Ishikawa (cell line): Measurements from ENCODE around the gene VIPAS39.

Source experiments
- CEBPB ChIP-seq: IDR thresholded peaks from 2 replicates; pipeline ENCODE4 v1.6.1; 2012
- CREB1 ChIP-seq: IDR thresholded peaks from 2 replicates; pipeline ENCODE4 v1.6.1; 2012; ENCODE audit warnings: low read depth
- EGR1 ChIP-seq: IDR thresholded peaks from 2 replicates; pipeline ENCODE4 v1.6.1; 2012
- EP300 ChIP-seq: IDR thresholded peaks from 2 replicates; pipeline ENCODE4 v1.6.1; 2012; ENCODE audit warnings: borderline replicate concordance
- FOXM1 ChIP-seq: IDR thresholded peaks from 2 replicates; pipeline ENCODE4 v1.6.1; 2012; ENCODE audit warnings: low read depth, borderline replicate concordance
- NFIC ChIP-seq: IDR thresholded peaks from 2 replicates; pipeline ENCODE4 v1.6.1; 2012
- RAD21 ChIP-seq: IDR thresholded peaks from 2 replicates; pipeline ENCODE4 v1.6.1; 2012; ENCODE audit warnings: low read depth
- REST ChIP-seq: IDR thresholded peaks from 2 replicates; pipeline ENCODE4 v1.6.1; 2012; ENCODE audit warnings: low read depth, mild to moderate bottlenecking
- TAF1 ChIP-seq: IDR thresholded peaks from 2 replicates; pipeline ENCODE4 v1.6.1; 2012; ENCODE audit warnings: low read depth, mild to moderate bottlenecking
- TCF12 ChIP-seq: IDR thresholded peaks from 2 replicates; pipeline ENCODE4 v1.6.1; 2012; ENCODE audit warnings: low read depth
- TEAD4 ChIP-seq: IDR thresholded peaks from 2 replicates; pipeline ENCODE4 v1.6.1; 2012
- YY1 ChIP-seq: IDR thresholded peaks from 2 replicates; pipeline ENCODE4 v1.6.1; 2012; ENCODE audit warnings: low read depth
- ZBTB7A ChIP-seq: IDR thresholded peaks from 2 replicates; pipeline ENCODE4 v1.6.1; 2012; ENCODE audit warnings: low read depth
- TF ChIP-seq, protein P1 (sequence below): IDR thresholded peaks from 2 replicates; pipeline ENCODE4 v1.6.1; 2012
- TF ChIP-seq, protein P2 (sequence below): IDR thresholded peaks from 2 replicates; pipeline ENCODE4 v1.6.1; 2012

Gene VIPAS39

DNA sequence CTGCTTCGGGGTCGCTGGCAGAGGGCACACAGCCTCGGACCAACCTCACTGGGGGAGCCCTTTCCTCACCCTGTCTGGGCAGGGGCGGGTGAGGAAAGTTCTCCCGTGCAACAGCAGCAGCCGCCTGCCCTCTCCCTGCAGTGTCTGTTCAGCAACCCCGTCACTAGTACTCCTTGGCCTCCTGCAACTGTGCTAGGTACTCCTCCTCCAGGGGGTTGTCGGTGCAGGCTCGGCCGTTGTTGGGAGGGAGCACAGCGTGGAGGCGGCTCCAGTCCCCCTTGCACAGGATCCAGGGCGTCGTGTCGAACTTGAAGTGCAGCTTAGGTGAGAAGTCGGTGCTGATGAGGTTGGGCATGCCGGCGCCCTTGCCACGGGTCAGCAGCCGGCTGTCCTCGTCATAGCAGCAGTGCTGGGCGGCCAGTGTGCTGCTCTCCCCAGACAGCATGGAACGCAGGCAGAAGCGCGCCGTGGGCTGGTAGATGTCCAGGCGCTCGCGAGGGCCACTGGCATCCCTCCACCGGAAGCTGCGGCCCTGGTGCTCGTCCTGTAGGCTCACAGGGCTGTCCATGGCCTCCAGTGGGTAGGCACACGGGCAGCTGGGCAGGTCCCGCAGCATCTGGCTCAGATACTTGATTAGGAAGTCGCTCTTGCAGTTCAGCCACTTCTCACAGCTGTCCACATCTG is 18.2 kb upstream of the VIPAS39 start:
- no peak for TF ChIP-seq NFIC
- TF ChIP-seq TAF1, result no peak
- no peak for TF ChIP-seq YY1
- TF ChIP-seq RAD21, result no peak
- TF ChIP-seq EP300, result no peak
- no peak for TF ChIP-seq CREB1
- no peak for TF ChIP-seq ZBTB7A
- no peak for TF ChIP-seq CEBPB
- TF ChIP-seq FOXM1, result no peak
- TF ChIP-seq TCF12, result no peak
- TF ChIP-seq, protein P1, sequence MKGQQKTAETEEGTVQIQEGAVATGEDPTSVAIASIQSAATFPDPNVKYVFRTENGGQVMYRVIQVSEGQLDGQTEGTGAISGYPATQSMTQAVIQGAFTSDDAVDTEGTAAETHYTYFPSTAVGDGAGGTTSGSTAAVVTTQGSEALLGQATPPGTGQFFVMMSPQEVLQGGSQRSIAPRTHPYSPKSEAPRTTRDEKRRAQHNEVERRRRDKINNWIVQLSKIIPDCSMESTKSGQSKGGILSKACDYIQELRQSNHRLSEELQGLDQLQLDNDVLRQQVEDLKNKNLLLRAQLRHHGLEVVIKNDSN, result no peak
- no peak for TF ChIP-seq EGR1
- no peak for TF ChIP-seq TEAD4
- no peak for TF ChIP-seq REST
- TF ChIP-seq, protein P2, sequence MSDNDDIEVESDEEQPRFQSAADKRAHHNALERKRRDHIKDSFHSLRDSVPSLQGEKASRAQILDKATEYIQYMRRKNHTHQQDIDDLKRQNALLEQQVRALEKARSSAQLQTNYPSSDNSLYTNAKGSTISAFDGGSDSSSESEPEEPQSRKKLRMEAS, result no peak

- no peak for TF ChIP-seq ZBTB7A
- TF ChIP-seq REST, result no peak
- no peak for TF ChIP-seq RAD21
- no peak for TF ChIP-seq TEAD4
- no peak for TF ChIP-seq TAF1
- TF ChIP-seq, protein P2, result no peak
- TF ChIP-seq NFIC, result no peak
- TF ChIP-seq CEBPB, result no peak
- TF ChIP-seq TCF12, result no peak
- TF ChIP-seq EGR1, result no peak
- TF ChIP-seq YY1, result no peak
- TF ChIP-seq, protein P1, result no peak
- TF ChIP-seq FOXM1, result no peak
- no peak for TF ChIP-seq EP300
- TF ChIP-seq CREB1, result no peak
Measured at GRCh38 chr14:77474479-77475177, 17.2 kb upstream of the VIPAS39 start.

DNA sequence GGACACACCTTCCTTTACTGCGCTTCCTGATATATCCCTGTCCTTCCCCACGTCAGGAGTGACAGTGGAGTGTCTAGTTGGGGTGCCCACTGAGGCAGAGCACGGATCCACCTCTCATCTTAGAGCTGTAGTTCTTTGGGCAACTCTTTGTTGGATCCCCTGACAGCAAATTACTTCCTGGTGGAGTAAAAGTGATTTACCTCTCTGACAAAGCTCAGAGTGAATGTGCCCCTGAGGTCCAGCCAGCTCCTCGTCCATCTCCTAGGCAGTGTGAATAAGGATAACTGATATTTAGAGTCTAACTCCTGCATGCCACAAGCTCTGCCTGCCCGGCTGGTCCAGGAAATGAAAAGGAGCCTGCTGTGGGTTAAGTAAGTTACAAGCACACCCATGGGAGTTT is 16.5 kb upstream of the VIPAS39 start:
- TF ChIP-seq CEBPB, result no peak
- TF ChIP-seq, protein P2, result no peak
- no peak for TF ChIP-seq EP300
- TF ChIP-seq TCF12, result no peak
- TF ChIP-seq REST, result no peak
- no peak for TF ChIP-seq ZBTB7A
- no peak for TF ChIP-seq FOXM1
- TF ChIP-seq EGR1, result no peak
- TF ChIP-seq CREB1, result no peak
- TF ChIP-seq TAF1, result no peak
